ENCODE measurements around the gene ZGRF1.
A peak's percentile ranks its signal among the peaks of the same experiment; 100 is the strongest.
"Not testable (repeated sequence)": the region's sequence is repeated elsewhere in the genome, so short reads cannot be mapped to it uniquely, and the experiment has no call there.

ZGRF1 gene

GRCh38 chr4:112514647-112515197, 122.0 kb downstream of the ZGRF1 start:
- in situ Hi-C loops (cut with HindIII; ENCODE audit: low pct_unique_long_range_greater_than_20kb, low sequenced_read_pairs), result no loop called here
- DNase-seq (ENCODE audit: low read depth in 1 of 2, low spot score in 1 of 2), result no peak
- TF ChIP-seq JUND (IDR thresholded peaks at IDR 0.05; ENCODE audit: low read depth), result no peak

- in situ Hi-C loops (cut with HindIII; ENCODE audit: low pct_unique_long_range_greater_than_20kb, low sequenced_read_pairs), result no loop called here
- TF ChIP-seq JUND (IDR thresholded peaks at IDR 0.05; ENCODE audit: low read depth), result no peak
- DNase-seq (ENCODE audit: low read depth in 1 of 2, low spot score in 1 of 2), result no peak
Observed at GRCh38 chr4:112513971-112514646, 122.6 kb downstream of the ZGRF1 start.

DNA sequence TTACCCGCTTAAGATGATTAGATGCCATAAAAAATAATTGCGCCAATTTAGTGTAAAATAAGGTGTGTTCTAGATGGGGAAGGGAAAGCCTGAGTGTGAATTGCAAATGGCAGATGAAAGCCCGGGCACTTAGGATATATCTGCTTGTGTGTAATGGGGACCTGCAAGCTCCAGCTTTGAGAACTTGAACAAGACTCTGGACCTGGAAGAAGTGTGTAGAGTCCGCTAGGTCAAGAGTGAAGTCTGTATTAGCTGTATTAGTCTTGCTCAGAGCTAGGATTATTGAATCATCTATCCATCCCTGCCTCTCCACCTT, 124.9 kb downstream of the ZGRF1 start:
- no peak for TF ChIP-seq JUND (IDR thresholded peaks at IDR 0.05; ENCODE audit: low read depth)
- DNase-seq (ENCODE audit: low read depth in 1 of 2, low spot score in 1 of 2), result no peak
- in situ Hi-C loops (cut with HindIII; ENCODE audit: low pct_unique_long_range_greater_than_20kb, low sequenced_read_pairs), result no loop called here

GRCh38 chr4:112511093-112511802, 125.5 kb downstream of the ZGRF1 start:
- no peak for TF ChIP-seq JUND (IDR thresholded peaks at IDR 0.05; ENCODE audit: low read depth)
- no peak for DNase-seq (ENCODE audit: low read depth in 1 of 2, low spot score in 1 of 2)
- in situ Hi-C loops (cut with HindIII; ENCODE audit: low pct_unique_long_range_greater_than_20kb, low sequenced_read_pairs), result no loop called here

DNA sequence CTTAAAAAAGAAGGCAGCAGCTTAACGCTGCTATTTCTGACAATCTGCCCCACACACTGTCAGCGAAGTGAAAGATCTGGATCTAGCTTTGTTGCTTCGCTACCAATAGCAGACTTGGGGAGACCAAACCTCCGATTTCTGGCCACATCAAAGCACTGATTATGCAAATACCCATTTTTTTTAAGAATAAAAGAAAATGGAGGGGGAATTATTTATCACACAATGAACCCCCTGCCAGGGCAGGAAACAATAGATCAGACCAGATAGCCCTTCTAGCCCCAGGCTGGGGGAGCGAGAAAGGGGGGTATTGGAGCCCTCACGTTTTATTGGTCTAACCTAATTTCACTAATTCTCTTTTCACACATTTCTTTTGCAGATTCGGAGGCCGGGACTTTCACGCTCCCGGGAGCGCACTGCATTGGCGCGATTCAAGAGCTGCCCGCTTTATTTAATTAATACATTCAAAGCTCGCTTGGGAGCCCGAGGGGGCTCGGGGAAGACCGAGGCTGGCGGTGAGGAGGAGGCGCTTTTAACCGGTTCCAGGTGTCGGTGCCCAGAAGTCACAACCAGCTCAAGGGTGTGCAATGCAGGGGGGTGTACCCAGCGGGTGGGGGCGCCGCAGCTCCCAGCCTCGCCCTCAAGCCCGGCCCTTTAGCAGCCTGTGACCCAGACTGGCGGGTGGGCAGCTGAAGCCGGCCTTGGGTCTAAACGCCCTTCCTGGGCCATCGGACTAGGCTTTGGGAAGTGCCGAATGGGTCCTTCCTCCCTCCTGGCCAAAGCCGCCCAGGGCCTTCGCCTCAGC, 126.2 kb downstream of the ZGRF1 start:
- no peak for DNase-seq (ENCODE audit: low read depth in 1 of 2, low spot score in 1 of 2)
- no peak for TF ChIP-seq JUND (IDR thresholded peaks at IDR 0.05; ENCODE audit: low read depth)
- in situ Hi-C loops (cut with HindIII; ENCODE audit: low pct_unique_long_range_greater_than_20kb, low sequenced_read_pairs), result no loop called here

GRCh38 chr4:112509243-112510141, 127.2 kb downstream of the ZGRF1 start:
- in situ Hi-C loops (cut with HindIII; ENCODE audit: low pct_unique_long_range_greater_than_20kb, low sequenced_read_pairs), result no loop called here
- DNase-seq (ENCODE audit: low read depth in 1 of 2, low spot score in 1 of 2), result peak in 1 of 2 experiments; percentile 36
- no peak for TF ChIP-seq JUND (IDR thresholded peaks at IDR 0.05; ENCODE audit: low read depth)

- no peak for DNase-seq (ENCODE audit: low read depth in 1 of 2, low spot score in 1 of 2)
- in situ Hi-C loops (cut with HindIII; ENCODE audit: low pct_unique_long_range_greater_than_20kb, low sequenced_read_pairs), result no loop called here
- TF ChIP-seq JUND (IDR thresholded peaks at IDR 0.05; ENCODE audit: low read depth), result no peak
Observed at GRCh38 chr4:112508356-112508755, 128.4 kb downstream of the ZGRF1 start.

DNA sequence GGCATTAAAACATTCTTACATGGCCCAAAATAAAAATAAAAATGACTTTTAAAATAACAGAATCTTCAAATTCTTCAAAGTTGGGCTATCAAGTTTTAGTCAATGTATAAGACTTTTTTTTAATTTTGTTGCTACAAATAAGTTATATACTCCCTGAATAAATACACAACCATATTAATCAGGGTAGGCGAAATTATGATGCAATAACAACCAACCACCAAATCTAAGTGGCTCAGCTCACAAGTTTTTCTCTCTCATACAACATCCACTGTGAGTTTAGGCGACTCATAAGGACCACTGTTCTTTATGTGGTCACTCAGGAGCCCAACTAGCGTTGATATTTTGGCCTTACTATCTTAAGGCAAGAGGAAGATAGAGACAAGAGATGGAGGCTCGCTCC, 131.9 kb downstream of the ZGRF1 start:
- DNase-seq (ENCODE audit: low read depth in 1 of 2, low spot score in 1 of 2), result no peak
- TF ChIP-seq JUND (IDR thresholded peaks at IDR 0.05; ENCODE audit: low read depth), result no peak
- in situ Hi-C loops (cut with HindIII; ENCODE audit: low pct_unique_long_range_greater_than_20kb, low sequenced_read_pairs), result no loop called here

- in situ Hi-C loops (cut with HindIII; ENCODE audit: low pct_unique_long_range_greater_than_20kb, low sequenced_read_pairs), result no loop called here
- no peak for DNase-seq (ENCODE audit: low read depth in 1 of 2, low spot score in 1 of 2)
- no peak for TF ChIP-seq JUND (IDR thresholded peaks at IDR 0.05; ENCODE audit: low read depth)
Observed at GRCh38 chr4:112502871-112503270, 133.8 kb downstream of the ZGRF1 start.

DNA sequence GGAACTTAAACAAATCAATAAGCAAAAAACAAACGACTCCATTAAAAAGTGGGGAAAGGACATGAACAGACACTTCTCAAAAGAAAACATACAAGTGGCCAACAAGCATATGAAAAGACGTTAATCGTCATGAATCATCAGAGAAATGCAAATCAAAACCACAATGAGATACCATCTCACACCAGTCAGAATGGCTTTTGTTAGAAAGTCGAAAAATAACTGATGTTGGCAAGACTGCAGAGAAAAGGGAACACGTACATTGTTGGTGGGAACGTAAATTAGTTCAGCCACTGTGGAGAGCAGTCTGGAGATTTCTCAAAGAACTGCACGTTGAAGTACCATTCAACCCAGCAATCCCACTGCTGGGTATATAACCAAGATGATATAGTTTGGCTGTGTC, 144.4 kb downstream of the ZGRF1 start:
- DNase-seq (ENCODE audit: low read depth in 1 of 2, low spot score in 1 of 2), result no peak
- in situ Hi-C loops (cut with HindIII; ENCODE audit: low pct_unique_long_range_greater_than_20kb, low sequenced_read_pairs), result no loop called here
- no peak for TF ChIP-seq JUND (IDR thresholded peaks at IDR 0.05; ENCODE audit: low read depth)

GRCh38 chr4:112490808-112491207, 145.9 kb downstream of the ZGRF1 start:
- DNase-seq (ENCODE audit: low read depth in 1 of 2, low spot score in 1 of 2); in situ Hi-C loops (cut with HindIII; ENCODE audit: low pct_unique_long_range_greater_than_20kb, low sequenced_read_pairs): not testable (repeated sequence)

Data from T47D (cell line).